ENCODE measurements around the gene IFNAR1.

Gene IFNAR1

GRCh38 chr21:33279330-33279820 lies 45.4 kb upstream of the IFNAR1 start:
- TF ChIP-seq RARB (CRISPR knock-in tag; IDR thresholded peaks at IDR 0.05) (no peak), TSHZ2 (CRISPR knock-in tag; IDR thresholded peaks at IDR 0.05) (no peak), CSRNP3 (CRISPR knock-in tag; IDR thresholded peaks at IDR 0.05) (no peak), ZFP3 (CRISPR knock-in tag; IDR thresholded peaks at IDR 0.05) (no peak), ZNF8 (CRISPR knock-in tag; IDR thresholded peaks at IDR 0.05) (no peak), ARNTL (CRISPR knock-in tag; IDR thresholded peaks at IDR 0.05; ENCODE audit: borderline replicate concordance, low read depth) (no peak), BACH2 (CRISPR knock-in tag; IDR thresholded peaks at IDR 0.05; ENCODE audit: borderline replicate concordance) (no peak), ZFP30 (CRISPR knock-in tag; IDR thresholded peaks at IDR 0.05) (no peak), CSDC2 (CRISPR knock-in tag; IDR thresholded peaks at IDR 0.05) (no peak), ESRRG (CRISPR knock-in tag; IDR thresholded peaks at IDR 0.05) (no peak), PATZ1 (CRISPR knock-in tag; IDR thresholded peaks at IDR 0.05; ENCODE audit: borderline replicate concordance) (no peak), GLIS3 (CRISPR knock-in tag; IDR thresholded peaks at IDR 0.05) (no peak), PPARA (CRISPR knock-in tag; IDR thresholded peaks at IDR 0.05; ENCODE audit: borderline replicate concordance) (no peak), ZNF70 (CRISPR knock-in tag; IDR thresholded peaks at IDR 0.05) (no peak), ZNF565 (CRISPR knock-in tag; conservative IDR thresholded peaks at IDR 0.05; ENCODE audit: low read depth) (no peak), TCF4 (CRISPR knock-in tag; IDR thresholded peaks at IDR 0.05; ENCODE audit: borderline replicate concordance) (no peak), POU6F1 (CRISPR knock-in tag; IDR thresholded peaks at IDR 0.05; ENCODE audit: borderline replicate concordance, low read depth) (no peak), ISL1 (CRISPR knock-in tag; IDR thresholded peaks at IDR 0.05) (no peak)
- no peak for ATAC-seq

GRCh38 chr21:33281096-33281652 lies 43.6 kb upstream of the IFNAR1 start:
- ATAC-seq: no peak
- TF ChIP-seq ZNF70 (CRISPR knock-in tag; IDR thresholded peaks at IDR 0.05) (no peak), CSDC2 (CRISPR knock-in tag; IDR thresholded peaks at IDR 0.05) (no peak), OSR1 (CRISPR knock-in tag; IDR thresholded peaks at IDR 0.05) (no peak), ZFP30 (CRISPR knock-in tag; IDR thresholded peaks at IDR 0.05) (no peak), RARB (CRISPR knock-in tag; IDR thresholded peaks at IDR 0.05) (no peak), CSRNP3 (CRISPR knock-in tag; IDR thresholded peaks at IDR 0.05) (no peak)

GRCh38 chr21:33283203-33283602 lies 41.6 kb upstream of the IFNAR1 start:
- ATAC-seq: no peak
- TF ChIP-seq ZNF8 (CRISPR knock-in tag; IDR thresholded peaks at IDR 0.05) (no peak), ZNF70 (CRISPR knock-in tag; IDR thresholded peaks at IDR 0.05) (no peak), ESRRG (CRISPR knock-in tag; IDR thresholded peaks at IDR 0.05) (no peak), SNAI2 (CRISPR knock-in tag; IDR thresholded peaks at IDR 0.05) (no peak), ZC3H10 (CRISPR knock-in tag; IDR thresholded peaks at IDR 0.05) (no peak), CREB5 (CRISPR knock-in tag; IDR thresholded peaks at IDR 0.05; ENCODE audit: low read depth) (no peak), ISL1 (CRISPR knock-in tag; IDR thresholded peaks at IDR 0.05) (no peak), POU6F1 (CRISPR knock-in tag; IDR thresholded peaks at IDR 0.05; ENCODE audit: borderline replicate concordance, low read depth) (no peak), PPARA (CRISPR knock-in tag; IDR thresholded peaks at IDR 0.05; ENCODE audit: borderline replicate concordance) (no peak), CSRNP3 (CRISPR knock-in tag; IDR thresholded peaks at IDR 0.05) (no peak), OSR1 (CRISPR knock-in tag; IDR thresholded peaks at IDR 0.05) (no peak), ZFP30 (CRISPR knock-in tag; IDR thresholded peaks at IDR 0.05) (no peak), ZNF565 (CRISPR knock-in tag; conservative IDR thresholded peaks at IDR 0.05; ENCODE audit: low read depth) (no peak), ZFP3 (CRISPR knock-in tag; IDR thresholded peaks at IDR 0.05) (no peak), BACH2 (CRISPR knock-in tag; IDR thresholded peaks at IDR 0.05; ENCODE audit: borderline replicate concordance) (no peak), ARNTL (CRISPR knock-in tag; IDR thresholded peaks at IDR 0.05; ENCODE audit: borderline replicate concordance, low read depth) (no peak)

All from SK-N-SH treated with all-trans-retinoic acid at 6 μM for 48 hours (cell line).